ENCODE data around the gene ARMH4.

- no peak for TF ChIP-seq CTCF (IDR thresholded peaks at IDR 0.05 in 4 of 5, conservative IDR thresholded peaks at IDR 0.05 in 1 of 5)
- TF ChIP-seq POLR2A (IDR thresholded peaks at IDR 0.05): no peak
Measured at GRCh38 chr14:58100735-58101368, 51.2 kb downstream of the ARMH4 start.
